ENCODE measurements around the gene PRDX1.

The PRDX1 gene

DNA sequence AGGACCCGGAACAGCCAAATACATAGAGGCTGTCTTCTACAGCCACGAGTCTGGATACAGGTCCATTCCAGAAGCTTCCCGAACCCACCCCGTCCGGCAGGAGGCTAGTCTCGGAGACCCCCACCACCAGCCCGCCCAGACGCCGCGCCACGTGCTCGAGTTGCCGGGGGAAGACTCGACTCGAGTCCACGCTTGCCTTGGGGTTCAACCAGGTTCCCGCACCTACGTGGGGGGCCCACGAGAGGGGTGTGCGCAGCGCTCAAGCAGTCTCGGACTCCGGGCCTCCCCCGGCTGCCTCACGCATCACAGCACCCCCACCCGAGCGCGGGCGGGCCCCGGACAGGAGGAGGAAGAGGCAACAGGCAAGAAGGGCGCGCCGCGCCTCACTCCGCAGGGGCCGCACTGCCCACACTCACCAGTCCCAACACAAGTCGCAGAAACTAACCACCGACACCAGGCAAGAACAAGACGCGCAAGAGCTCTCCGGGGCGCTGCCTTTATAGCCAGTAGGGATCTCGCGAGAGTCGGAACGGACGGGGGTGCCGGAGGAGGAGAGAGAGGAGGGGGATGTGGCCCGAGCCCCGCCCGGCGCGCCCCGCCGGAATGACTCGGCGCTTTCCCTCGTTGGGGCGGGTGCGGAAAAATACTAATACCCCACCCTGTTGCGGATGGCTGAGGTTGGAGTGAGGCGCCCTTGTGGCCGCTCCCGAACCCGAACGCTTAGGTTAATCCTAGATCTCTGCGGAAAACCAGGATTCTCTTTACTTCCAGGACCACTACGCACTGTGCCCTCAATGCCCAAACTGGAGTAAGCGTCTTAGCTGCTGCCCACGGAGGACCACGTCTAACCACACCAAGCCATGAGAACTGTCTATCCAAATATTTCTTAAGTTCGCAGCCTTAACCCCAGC, at the start of gene PRDX1:
TSS of gene PRDX1 (minus strand) at position 472 of the 911 bp plus-strand sequence. CDS start 2,841 bp downstream, outside the sequence.
- DNase-seq = peak; percentile 98

DNA sequence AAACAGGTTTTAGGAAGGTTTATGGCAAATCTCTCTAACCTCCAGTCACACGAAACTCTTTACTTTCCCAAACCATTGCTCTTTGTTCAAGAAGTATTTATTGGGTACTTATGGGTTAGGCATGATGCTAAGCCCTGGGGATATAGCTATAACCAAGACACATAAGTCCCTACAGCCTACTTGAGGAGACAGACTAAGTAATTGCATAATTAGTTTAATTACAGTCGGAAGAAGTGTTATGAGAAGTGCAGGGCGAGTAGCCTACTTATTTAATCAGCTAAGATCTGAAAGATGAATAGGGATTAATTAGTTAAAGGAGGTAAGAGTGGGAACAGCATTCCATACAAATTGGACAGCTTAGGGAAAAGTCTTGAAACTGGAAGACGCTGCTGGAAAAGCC, 48.9 kb upstream of the PRDX1 start:
- DNase-seq = no peak

DNA sequence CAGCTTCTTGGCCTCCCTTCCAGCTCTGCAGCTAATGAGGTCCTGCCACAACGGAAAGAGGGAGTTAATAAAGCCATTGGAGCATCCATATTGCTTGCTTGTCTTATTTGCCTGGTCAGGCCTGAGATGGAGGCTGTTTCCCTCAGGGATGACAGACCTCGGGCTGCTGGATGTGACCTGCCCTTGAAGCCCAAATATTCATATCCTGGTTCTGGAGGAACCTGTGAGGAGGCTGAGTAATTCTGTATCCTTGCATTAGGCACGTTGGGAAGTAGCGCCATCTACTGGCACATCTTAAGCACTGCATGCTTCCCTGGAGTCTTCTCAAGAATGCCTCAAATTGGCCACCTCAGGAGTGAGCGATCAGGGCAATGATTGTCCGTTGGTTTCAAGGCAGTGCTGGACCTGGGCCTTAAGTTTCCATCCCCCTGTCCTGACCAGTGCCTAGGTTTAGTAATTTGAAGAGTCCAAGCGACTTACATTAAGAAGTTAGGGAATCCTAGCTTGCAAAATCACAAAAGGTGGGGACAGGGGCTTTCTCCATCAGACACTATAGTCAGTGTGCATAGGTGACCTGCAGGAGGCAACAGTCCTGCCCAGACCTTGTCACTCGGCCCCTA, 48.4 kb upstream of the PRDX1 start:
- peak; percentile 72 for DNase-seq

DNA sequence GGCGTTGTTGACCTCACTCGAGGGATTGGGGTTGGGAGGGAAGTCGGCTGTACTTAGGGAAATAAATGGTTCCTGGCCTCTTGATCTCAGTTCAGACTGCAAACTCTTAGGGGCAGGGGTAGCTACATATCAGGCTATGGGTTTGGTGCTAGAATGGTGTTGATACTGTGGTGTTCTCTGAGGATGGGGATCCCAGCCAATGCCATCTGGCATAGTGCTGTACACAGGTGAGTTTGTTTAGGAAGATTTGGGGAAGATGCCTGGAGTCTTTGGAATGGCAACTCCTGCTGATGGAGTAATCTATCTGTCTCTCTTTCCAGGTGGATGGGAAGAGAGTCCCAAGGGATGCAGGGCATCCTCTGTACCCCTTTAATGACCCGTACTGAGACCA, 47.9 kb upstream of the PRDX1 start:
- no peak for DNase-seq

DNA sequence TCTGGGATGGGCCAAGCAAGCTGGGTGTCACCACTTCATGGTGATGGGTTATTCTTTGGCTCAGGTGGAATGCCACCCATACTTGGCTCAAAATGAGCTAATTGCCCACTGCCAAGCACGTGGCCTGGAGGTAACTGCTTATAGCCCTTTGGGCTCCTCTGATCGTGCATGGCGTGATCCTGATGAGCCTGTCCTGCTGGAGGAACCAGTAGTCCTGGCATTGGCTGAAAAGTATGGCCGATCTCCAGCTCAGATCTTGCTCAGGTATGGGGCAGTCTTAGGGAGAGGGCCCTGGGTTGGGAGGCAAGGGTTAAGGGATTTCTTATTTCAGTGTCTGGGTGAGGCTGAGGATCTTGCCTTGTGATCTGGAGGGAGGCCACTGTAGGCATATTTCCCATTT, 46.7 kb upstream of the PRDX1 start:
- no peak for DNase-seq

DNA sequence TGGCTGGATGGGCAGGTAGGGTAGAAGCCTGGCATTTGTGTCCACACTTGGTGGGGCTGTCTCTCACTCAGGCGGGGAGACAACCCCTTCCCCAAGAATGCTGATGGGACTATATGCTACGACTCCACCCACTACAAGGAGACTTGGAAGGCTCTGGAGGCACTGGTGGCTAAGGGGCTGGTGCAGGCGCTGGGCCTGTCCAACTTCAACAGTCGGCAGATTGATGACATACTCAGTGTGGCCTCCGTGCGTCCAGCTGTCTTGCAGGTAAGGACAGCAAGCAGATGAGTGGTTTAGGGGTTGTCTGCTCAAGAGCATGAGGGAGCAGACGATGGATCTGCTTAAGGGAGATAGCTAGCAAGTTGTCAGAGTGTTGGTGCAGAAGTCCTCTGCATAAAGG, 46.2 kb upstream of the PRDX1 start:
- DNase-seq = no peak

DNA sequence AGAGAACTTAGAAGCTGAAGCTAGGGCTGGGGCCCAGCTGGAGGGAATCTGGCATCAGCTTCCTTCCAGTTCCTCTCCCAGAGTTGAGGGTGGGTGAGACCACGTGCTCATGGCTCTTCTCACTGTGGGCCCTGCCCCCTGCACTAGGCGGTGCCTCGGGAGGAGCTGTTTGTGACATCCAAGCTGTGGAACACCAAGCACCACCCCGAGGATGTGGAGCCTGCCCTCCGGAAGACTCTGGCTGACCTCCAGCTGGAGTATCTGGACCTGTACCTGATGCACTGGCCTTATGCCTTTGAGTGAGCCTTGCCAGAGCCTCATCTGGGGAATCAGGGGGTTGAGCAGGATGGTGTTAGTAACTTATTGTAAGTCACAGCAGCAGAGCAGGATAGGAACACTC, 45.0 kb upstream of the PRDX1 start:
- DNase-seq = no peak

DNA sequence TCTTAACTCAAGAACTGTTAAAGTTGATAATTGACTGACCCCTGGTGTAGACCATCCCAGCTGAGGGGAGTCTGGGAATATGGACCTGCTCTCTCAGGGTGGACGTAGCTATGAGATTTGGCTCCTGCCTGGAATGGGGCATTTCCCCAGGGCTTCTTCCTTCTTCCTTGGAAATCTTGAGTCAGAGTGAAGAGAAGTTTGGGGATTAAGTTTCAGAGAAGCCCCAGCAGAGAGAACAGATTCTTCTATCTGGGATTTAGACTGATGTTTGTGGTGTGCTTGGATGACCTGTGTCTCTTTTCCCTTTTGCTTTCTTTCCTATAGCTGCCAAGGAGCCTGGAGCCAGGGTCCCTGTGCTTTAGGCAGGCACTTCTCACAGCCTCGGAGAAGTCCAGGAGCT, 42.2 kb upstream of the PRDX1 start:
- DNase-seq = no peak

DNA sequence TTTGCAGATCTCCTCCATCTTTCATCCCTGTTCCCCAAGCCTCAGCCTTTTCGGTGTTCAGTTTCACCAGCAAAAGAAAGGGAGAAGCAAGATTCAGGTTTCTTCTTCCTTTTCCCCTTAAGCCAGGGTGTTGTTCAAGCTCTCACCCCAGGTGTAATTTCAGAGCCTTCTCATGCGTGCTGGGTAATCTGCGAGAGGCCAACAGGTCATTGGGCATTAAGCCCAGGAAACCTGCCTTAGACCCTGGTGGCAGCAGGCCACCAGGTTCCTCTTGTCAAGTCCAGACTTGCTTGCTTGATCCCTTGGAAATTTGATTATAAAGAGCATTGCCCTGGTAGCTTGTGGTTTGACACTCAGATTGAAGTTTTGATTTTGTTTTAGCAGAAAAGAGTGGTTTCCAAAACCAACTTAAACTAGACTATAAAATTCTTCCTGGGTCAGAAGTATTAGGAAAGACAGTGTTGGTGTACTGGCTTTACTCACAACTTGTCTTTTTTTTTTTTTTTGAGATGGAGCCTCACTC, 35.8 kb upstream of the PRDX1 start:
- DNase-seq = no peak

DNA sequence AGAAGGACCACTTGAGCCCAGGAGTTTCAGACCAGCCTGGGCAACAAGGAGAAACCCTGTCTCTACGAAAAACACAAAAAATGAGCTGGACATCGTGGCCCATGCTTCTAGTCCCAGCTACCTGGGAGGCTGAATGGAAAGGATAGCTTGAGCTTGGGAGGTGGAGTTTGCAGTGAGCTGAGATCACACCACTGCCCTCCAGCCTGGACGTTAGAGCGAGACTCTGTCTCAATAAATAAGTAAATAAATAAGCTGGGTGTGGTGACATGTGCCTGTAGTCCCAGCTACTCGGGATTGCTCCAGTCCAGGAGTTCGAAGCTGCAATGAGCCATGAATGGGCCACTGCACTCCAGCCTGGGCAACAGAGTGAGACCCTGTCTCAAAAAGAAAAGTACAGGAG, 32.5 kb upstream of the PRDX1 start:
- no peak for DNase-seq

DNA sequence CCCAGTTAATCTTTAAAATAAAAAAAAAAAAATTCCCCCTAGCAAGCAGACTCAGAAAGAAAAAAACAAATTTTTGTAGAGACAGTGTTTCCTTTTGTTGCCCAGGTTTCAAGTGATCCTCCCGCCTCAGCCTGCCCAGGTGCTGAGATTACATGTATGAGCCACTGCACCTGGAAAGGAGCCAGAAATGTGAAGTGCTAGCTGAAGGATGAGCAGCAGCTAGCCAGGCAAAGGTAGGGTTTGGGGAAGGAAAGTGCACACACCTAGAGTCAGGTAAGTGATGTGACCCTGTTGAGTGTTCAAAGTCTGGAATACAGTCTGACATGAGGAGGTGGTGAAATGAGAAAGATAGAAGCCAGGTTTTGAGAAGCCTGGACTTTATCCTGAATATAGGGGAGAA, 30.6 kb upstream of the PRDX1 start:
- DNase-seq = peak; percentile 10

DNA sequence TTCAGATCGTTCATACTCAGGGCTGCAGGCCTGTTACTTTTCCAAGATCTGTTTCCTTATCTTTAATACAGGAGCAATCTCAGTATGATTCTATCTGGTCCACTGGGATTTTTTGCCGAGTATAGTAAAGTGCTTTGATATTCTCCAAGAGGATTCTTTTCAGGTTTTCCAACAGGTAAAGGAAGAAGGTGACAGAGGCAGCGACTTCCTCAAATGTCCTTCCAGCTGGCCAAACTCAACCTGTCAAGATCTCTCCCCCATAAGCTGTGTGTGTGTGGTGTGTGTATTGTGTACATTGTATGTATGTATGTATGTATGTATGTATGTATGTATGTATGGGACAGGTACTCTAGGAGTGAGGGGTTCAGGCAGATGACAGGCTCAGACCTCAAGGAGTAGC, 30.0 kb upstream of the PRDX1 start:
- DNase-seq = no peak

DNA sequence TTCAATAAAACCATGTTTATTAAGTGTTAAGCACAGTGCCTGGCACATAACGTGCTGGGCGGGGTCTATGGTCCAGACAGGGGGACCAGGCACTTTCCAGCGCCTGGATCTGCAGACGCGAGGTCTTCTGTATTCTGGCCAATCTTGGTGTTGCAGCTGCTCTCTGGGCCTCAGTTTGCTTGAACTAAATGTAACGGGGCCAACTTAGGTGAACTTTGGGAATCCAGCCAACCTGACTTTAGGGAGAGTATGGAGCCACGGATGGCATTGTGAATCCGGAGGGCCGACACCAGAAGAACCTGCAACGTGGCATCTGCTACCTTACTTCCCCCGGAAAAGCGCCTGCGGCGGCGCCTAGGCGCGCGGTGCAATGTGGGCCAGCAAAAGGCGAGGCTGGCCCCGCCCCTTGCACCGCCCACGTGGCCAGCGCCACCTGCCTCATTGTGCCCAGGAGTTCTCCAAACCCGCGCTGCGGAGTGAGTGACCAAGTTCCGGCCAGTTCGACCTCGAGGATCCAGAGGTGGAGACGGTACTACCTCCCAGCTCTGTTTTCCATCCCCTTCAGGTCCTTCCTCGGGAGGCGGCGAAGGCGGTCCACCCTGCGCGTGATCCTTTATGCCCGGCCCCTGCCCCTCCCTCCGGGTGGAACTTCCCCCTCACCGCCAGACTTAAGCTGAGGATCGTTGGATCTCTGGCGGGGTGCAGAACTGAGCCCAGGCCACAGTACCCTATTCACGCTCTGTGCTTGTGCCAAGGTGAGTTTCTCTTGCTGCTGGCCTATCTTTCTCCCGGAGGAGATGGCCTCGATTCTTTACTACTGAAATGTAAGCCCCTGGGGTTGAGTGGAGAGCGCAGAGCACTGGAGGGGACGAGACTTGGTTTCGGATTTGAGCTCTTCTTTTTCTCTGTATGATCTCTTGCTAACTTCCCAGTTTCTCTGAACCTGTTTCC, 29.0 kb upstream of the PRDX1 start, which contains the start of gene AKR1A1:
TSS of gene AKR1A1 (plus strand) at position 426 of the 951 bp plus-strand sequence. CDS start 10,969 bp downstream, outside the sequence.
- peak; percentile 88 for DNase-seq

DNA sequence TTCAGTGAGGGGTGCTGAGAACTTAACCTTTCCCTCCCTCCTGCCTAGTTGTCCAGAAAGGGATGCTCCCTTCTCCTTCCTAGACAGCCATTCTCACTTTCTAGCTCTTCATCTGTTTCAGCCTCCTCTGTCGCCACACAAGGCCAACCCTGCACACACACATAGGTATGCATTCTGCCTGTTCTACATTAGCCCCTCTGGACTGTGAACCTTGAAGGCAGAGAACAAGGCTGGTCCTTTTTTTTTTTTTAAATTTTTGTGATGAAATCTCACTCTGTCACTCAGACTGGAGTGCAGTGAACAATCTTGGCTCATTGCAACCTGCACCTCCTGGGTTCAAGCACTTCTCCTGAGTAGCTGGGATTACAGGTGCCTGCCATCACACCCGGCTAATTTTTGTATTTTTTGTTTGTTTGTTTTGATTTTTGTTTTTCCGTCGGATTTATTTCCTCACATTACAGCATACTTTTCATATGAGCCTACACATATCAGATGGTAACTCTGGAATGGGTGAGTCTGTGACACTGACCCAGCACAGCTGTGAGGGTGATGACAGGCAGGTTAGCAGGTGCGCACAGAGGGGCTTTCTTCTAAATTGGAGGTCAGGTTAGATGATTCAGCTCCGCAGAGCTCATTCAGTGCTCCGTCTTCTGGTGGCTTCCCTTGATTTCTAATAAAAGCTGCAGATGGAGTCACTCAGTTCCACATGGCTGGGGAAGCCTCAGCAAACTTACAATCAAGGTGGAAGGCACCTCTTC, 24.0 kb upstream of the PRDX1 start:
- DNase-seq = no peak

DNA sequence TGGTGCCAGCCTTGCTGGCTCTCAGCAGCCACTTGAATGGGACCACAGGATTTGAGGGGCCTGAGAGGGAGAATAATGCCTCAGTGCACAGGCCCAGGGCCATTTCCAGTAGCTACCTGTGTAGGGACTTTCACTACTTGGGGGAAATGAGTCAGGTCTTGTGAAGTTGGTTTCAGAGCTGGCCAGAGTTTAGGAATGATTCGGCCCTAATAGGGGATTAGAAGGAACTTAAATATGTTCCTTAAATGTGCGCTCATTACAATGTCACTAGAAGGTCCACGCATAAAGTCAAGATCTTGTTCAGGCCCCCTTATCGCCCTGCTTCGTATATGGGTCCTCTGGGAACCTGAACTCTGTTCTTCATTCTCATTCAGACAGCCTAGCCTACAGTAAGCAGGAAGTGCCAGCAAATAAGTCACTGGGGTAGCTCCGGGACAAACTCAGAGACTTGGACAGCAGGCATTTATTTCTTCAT, 23.4 kb upstream of the PRDX1 start:
- peak; percentile 18 for DNase-seq

DNA sequence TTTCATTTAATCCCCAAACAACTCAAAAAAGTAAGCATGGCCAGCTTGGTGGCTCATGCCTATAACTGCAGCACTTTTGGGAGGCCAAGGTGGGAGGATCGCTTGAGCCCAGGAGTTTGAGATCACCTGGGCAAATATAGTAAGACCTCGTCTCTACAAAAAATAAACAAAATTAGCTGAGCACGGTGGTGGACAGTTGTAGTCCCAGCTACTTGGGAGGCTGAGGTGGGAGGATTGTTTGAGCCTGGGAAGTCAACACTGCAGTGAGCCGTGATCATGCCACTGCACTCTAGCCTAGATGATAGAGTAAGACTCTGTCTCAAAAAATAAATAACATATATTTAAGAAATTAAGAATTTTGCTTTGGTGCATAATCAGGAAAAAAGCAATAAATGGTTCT, 22.8 kb upstream of the PRDX1 start:
- DNase-seq = no peak

DNA sequence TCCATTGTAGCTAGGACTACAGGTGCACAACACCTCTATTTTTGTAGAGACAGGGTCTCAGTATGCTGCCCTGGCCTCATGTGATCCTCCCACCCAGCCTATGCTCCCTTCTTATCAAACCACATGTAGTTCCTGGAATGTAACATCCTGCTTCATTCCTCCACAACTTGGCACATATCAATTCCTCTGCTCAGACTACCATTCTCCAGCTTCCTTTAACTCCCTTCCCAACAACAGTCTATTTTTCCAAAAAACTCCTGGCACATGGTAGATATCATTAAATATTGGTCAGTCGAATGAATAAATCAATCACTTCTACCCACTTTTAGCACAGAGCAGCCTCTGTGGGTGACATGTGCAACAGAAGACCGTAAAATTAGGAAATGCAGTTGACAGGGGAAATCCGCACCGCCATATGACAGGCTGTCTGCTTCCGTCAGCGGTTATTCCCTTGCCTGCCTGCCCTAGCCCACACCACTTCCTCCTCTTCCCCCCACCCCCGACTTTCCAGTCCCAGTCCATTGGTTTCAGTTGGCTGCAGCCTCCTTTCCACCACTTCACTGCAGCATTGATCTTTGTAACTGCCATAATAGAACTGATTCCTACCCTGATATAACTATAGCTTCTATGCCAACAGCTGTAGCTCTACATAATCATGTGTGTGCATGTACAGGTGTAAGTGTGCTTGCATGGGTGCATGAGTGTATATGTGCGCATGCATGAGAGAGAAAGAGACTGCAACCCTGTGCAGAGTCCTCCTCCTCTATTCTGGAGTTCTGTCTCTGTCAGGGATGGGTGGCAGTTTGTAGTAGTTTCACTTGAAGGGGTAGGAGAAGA, 22.1 kb upstream of the PRDX1 start:
- peak; percentile 62 for DNase-seq

DNA sequence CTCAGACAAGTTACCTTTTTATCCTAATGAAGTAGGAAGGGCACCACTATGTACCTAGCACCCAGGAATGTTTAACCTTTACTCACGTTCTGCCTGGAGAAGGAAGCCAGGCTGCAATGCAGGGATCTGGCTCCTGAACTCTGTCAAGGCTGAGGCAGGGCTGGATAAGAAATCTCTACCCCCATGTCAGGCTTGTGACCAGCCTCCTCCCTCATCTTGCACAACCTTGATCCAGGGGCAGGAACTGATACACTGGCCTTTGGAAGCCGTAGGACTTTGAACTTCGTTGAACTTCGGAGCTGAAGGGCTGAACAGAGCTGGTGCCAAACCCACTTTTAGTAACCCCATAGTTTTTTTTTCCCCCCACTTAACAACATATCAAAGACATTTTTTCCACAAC, 20.9 kb upstream of the PRDX1 start:
- DNase-seq = no peak

DNA sequence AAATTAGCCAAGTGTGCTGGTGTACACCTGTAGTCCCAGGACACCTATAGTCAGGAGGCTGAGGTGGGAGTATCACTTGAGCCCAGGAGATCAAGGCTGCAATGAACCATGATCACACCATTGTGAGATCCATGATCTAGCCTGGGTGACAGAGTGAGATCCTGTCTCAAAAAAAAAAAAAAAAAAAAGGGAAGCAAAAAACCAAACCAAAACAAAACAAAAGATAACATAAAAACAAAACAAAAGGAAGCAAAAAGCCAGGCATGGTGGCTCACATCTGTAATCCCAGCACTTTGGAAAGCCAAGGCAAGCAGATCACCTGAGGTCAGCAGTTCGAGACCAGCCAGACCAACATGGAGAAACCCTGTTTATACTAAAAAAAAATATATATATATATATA, 19.5 kb upstream of the PRDX1 start:
- no peak for DNase-seq

DNA sequence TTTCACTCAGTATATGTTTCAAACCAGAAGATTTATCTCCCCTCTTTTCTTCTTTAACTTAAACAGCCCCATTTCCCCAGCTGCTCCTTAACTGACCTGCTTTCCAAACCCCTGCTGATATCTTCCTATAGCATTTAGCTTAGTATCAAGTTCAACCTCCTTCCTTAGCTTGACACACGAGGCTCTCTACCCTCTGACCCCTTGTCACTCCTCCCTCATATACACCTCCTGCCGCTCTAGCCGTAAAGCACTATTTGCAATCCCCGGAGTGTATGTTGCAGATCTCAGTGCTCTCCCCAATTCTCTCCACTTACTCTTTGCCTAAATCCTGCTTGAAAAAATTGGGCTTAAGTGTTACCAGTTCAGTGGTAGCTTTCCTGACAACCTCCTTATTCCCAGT, 15.2 kb upstream of the PRDX1 start:
- DNase-seq = no peak

Measured in stimulated activated CD4-positive, alpha-beta T cell treated with anti-CD3 and anti-CD28 coated beads, Interleukin-1b, Interleukin-23, amount 100 ng/mL, for 48 hours (primary cell).